A673 (cell line): ENCODE measurements around the gene KRT8.

Experiments
- CTCF ChIP-seq: fragments of 300-800, 200-600 bp; sonication (generic); conservative IDR thresholded peaks from 2 replicates; pipeline ENCODE4 v1.5.1; 2017; ENCODE audit warnings: low read depth, mild to moderate bottlenecking, antibody characterized with exemption, low read length, moderate library complexity, mixed read lengths
- EZH2 ChIP-seq: fragments of 200-600 bp; sonication (generic); IDR thresholded peaks from 2 replicates; pipeline ENCODE4 v1.6.1; 2017; ENCODE audit warnings: borderline replicate concordance, low read depth, mild to moderate bottlenecking, mixed read lengths, antibody characterized with exemption, low read length; ENCODE audit not compliant: poor library complexity, severe bottlenecking

- TF ChIP-seq CTCF: no peak
- no peak for TF ChIP-seq EZH2
These were observed 12.5 kb downstream of the KRT8 start for GRCh38 chr12:52892207-52892852.
